NCI-H1048 (cell line): ENCODE data around the gene GMPPB.

Experiments
- DNase-seq: peaks from one replicate; lab custom pipeline; 2025; lab: John Stamatoyannopoulos, UW

GMPPB gene

GRCh38 chr3:49727924-49728361 is 4.2 kb upstream of the GMPPB start:
- no peak for DNase-seq

GRCh38 chr3:49727154-49727923 is 3.6 kb upstream of the GMPPB start:
- no peak for DNase-seq

- DNase-seq: no peak
These were observed 2.3 kb upstream of the GMPPB start for GRCh38 chr3:49725906-49726681.

GRCh38 chr3:49724586-49724985 is 835 bp upstream of the GMPPB start:
- no peak for DNase-seq

- DNase-seq: no peak
These were observed 489 bp downstream of the GMPPB start for GRCh38 chr3:49723296-49723627.

- DNase-seq: no peak
These were observed 855 bp downstream of the GMPPB start for GRCh38 chr3:49722896-49723295.

GRCh38 chr3:49721896-49722781 is 1.6 kb downstream of the GMPPB start:
- DNase-seq: no peak

- DNase-seq: no peak
These were observed 2.2 kb downstream of the GMPPB start for GRCh38 chr3:49721596-49721895.

- no peak for DNase-seq
These were observed 2.7 kb downstream of the GMPPB start for GRCh38 chr3:49720855-49721595.

GRCh38 chr3:49719214-49719884 is 4.4 kb downstream of the GMPPB start, which contains the start of gene AMIGO3:
Gene AMIGO3, minus strand, starts transcription at chr3:49719684. Its CDS starts 219 bp downstream, at chr3:49719465.
- peak; percentile 87 for DNase-seq

GRCh38 chr3:49718858-49719213 is 4.9 kb downstream of the GMPPB start:
- DNase-seq: no peak

- DNase-seq: no peak
These were observed 5.5 kb downstream of the GMPPB start for GRCh38 chr3:49717959-49718857.

GRCh38 chr3:49717211-49717958 is 6.4 kb downstream of the GMPPB start:
- no peak for DNase-seq

GRCh38 chr3:49716691-49717210 is 7.0 kb downstream of the GMPPB start:
- DNase-seq: no peak

GRCh38 chr3:49716169-49716568 is 7.6 kb downstream of the GMPPB start:
- no peak for DNase-seq

GRCh38 chr3:49715611-49716121 is 8.1 kb downstream of the GMPPB start:
- DNase-seq: no peak

GRCh38 chr3:49714728-49715550 is 8.8 kb downstream of the GMPPB start:
- DNase-seq: no peak
